Measurements from ENCODE around the gene CPLANE1. TPM values are rescaled to one million over a fixed set of nuclear protein-coding genes. Genes with fewer than 3 reads are reported as not detected.

Gene CPLANE1
- total and polyA plus RNA-seq, 10 of the 15 experiments (the other 5 are each of a cell fraction or from before 2014, with no cell fraction given), result 1.7 to 14.8 (median 6.7) TPM

- H2AFZ ChIP-seq (ENCODE audit: control insufficient read depth, low read depth, low read length), result no peak overlapping the region
- no peaks in the 10 kb centered on the region for H3K27me3 ChIP-seq (replicated peaks in 1 of 2; ENCODE audit: control insufficient read depth in 2 of 2, insufficient read depth in 2 of 2, low read length in 1 of 2)
- no peaks in the 10 kb centered on the region for H3K79me2 ChIP-seq (ENCODE audit: control insufficient read depth, insufficient read depth, low read length)
- H3K9ac ChIP-seq (ENCODE audit: control insufficient read depth, insufficient read depth, low read length), result no peak overlapping the region
- ATAC-seq (no peak), DNase-seq (ENCODE audit: low read depth, low spot score) (no peak), FAIRE-seq (no peak)
- H3K36me3 ChIP-seq (ENCODE audit: control insufficient read depth in 2 of 2, insufficient read depth in 2 of 2, low read length in 1 of 2), result peaks cover 0 to 9% of the 10 kb centered on the region in 2 experiments; a peak in 3 of 4 replicates
- ChIA-PET CTCF (interaction anchor here (1.8 kb wide), 1 partner anchor 13 kb away, joined by 4 read pairs; no protein-coding TSS in a partner anchor), RAD21 (ENCODE audit: unreplicated experiment) (interaction anchor here (0.8 kb wide), 1 partner anchor 100 kb away, joined by 4 read pairs; no protein-coding TSS in a partner anchor), SMC1A (ENCODE audit: uncharacterized antibody, unreplicated experiment) (interaction anchor here (0.8 to 1.2 kb wide), 2 partner anchors 168 to 205 kb away, joined by 3 to 4 read pairs; no protein-coding TSS in a partner anchor), POLR2A (no interaction called here)
- no peak overlapping the region for H3K4me2 ChIP-seq (ENCODE audit: control insufficient read depth, insufficient read depth)
- peaks cover 10% of the 10 kb centered on the region for H3K4me1 ChIP-seq (ENCODE audit: control insufficient read depth, insufficient read depth, low read length)
- no peak overlapping the region for H3K4me3 ChIP-seq
- 96% methylated on average over 3 of the region's 3 CpGs for WGBS (ENCODE audit: insufficient coverage, insufficient replicate concordance, low lambda C conversion rate, missing lambda C conversion rate)
- intact Hi-C loops (cut with micrococcal nuclease; ENCODE audit: unreplicated experiment), result no loop called here
- in situ Hi-C loops (cut with MboI), result no loop called here
- BruUV-seq (replicated peaks), result no TSS peak
- no peaks in the 10 kb centered on the region; the same call in 2 of the 3 replicates for H3K9me3 ChIP-seq (replicated peaks; ENCODE audit: control insufficient read depth, insufficient read depth, low read length)
- TF ChIP-seq TBL1XR1 (IDR thresholded peaks at IDR 0.05; ENCODE audit: low read depth, low read length) (no peak), ESRRA (IDR thresholded peaks at IDR 0.05; ENCODE audit: low read length) (no peak), RFX5 (IDR thresholded peaks at IDR 0.05; ENCODE audit: low read depth, low read length) (no peak), RAD21 (IDR thresholded peaks at IDR 0.05; ENCODE audit: insufficient read depth, low read depth, low read length) (0 out of 2 replicates have a peak, but pooled peaks have one; percentile 12)
- H4K20me1 ChIP-seq (ENCODE audit: control insufficient read depth, insufficient read depth), result no peaks in the 10 kb centered on the region
- H3K27ac ChIP-seq (ENCODE audit: control insufficient read depth, insufficient read depth), result no peak overlapping the region
These were observed 37.1 kb downstream of the CPLANE1 start for GRCh38 chr5:37212096-37212495.

GRCh38 chr5:37211661-37212060, 37.5 kb downstream of the CPLANE1 start:
- in situ Hi-C loops (cut with MboI), result no loop called here
- Histone ChIP-seq H2AFZ (ENCODE audit: control insufficient read depth, low read depth, low read length) (no peak overlapping the region), H3K4me2 (ENCODE audit: control insufficient read depth, insufficient read depth) (no peak overlapping the region), H3K36me3 (ENCODE audit: control insufficient read depth in 2 of 2, insufficient read depth in 2 of 2, low read length in 1 of 2) (peaks cover 0 to 9% of the 10 kb centered on the region in 2 experiments; a peak in 3 of 4 replicates), H4K20me1 (ENCODE audit: control insufficient read depth, insufficient read depth) (no peaks in the 10 kb centered on the region), H3K4me1 (ENCODE audit: control insufficient read depth, insufficient read depth, low read length) (peaks cover 10% of the 10 kb centered on the region), H3K79me2 (ENCODE audit: control insufficient read depth, insufficient read depth, low read length) (no peaks in the 10 kb centered on the region), H3K9me3 (replicated peaks; ENCODE audit: control insufficient read depth, insufficient read depth, low read length) (no peaks in the 10 kb centered on the region; the same call in 2 of the 3 replicates), H3K27ac (ENCODE audit: control insufficient read depth, insufficient read depth) (no peak overlapping the region), H3K27me3 (replicated peaks in 1 of 2; ENCODE audit: control insufficient read depth in 2 of 2, insufficient read depth in 2 of 2, low read length in 1 of 2) (no peaks in the 10 kb centered on the region), H3K9ac (ENCODE audit: control insufficient read depth, insufficient read depth, low read length) (no peak overlapping the region), H3K4me3 (no peak overlapping the region)
- DNase-seq (ENCODE audit: low read depth, low spot score) (no peak), FAIRE-seq (no peak), ATAC-seq (no peak)
- RAD21 ChIA-PET (ENCODE audit: unreplicated experiment), result interaction anchor here (0.8 kb wide), 1 partner anchor 100 kb away, joined by 4 read pairs; no protein-coding TSS in a partner anchor
- over 99% methylated on average over 10 of the region's 10 CpGs for WGBS (ENCODE audit: insufficient coverage, insufficient replicate concordance, low lambda C conversion rate, missing lambda C conversion rate)
- POLR2A ChIA-PET, result no interaction called here
- SMC1A ChIA-PET (ENCODE audit: uncharacterized antibody, unreplicated experiment), result interaction anchor here (0.8 kb wide), 1 partner anchor 204 kb away, joined by 4 read pairs; no protein-coding TSS in a partner anchor
- CTCF ChIA-PET, result interaction anchor here (1.8 kb wide), 1 partner anchor 13 kb away, joined by 4 read pairs; no protein-coding TSS in a partner anchor
- no TSS peak for BruUV-seq (replicated peaks)
- intact Hi-C loops (cut with micrococcal nuclease; ENCODE audit: unreplicated experiment), result no loop called here
- TF ChIP-seq RCOR1 (conservative IDR thresholded peaks at IDR 0.05; ENCODE audit: low read depth, low read length) (no peak), PBX3 (IDR thresholded peaks at IDR 0.05; ENCODE audit: insufficient replicate concordance, low read depth, low read length) (no peak), ATF7 (IDR thresholded peaks at IDR 0.05; ENCODE audit: low read depth) (no peak), SPI1 (IDR thresholded peaks at IDR 0.05; ENCODE audit: borderline replicate concordance, insufficient read depth, low read depth, low read length) (no peak), SMAD5 (IDR thresholded peaks at IDR 0.05; ENCODE audit: low read depth) (no peak), CEBPB (IDR thresholded peaks at IDR 0.05; ENCODE audit: borderline replicate concordance in 1 of 2, low read depth in 2 of 2, low read length in 2 of 2) (no peak)
- TF ChIP-seq, protein P1, sequence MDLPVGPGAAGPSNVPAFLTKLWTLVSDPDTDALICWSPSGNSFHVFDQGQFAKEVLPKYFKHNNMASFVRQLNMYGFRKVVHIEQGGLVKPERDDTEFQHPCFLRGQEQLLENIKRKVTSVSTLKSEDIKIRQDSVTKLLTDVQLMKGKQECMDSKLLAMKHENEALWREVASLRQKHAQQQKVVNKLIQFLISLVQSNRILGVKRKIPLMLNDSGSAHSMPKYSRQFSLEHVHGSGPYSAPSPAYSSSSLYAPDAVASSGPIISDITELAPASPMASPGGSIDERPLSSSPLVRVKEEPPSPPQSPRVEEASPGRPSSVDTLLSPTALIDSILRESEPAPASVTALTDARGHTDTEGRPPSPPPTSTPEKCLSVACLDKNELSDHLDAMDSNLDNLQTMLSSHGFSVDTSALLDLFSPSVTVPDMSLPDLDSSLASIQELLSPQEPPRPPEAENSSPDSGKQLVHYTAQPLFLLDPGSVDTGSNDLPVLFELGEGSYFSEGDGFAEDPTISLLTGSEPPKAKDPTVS (IDR thresholded peaks at IDR 0.05; ENCODE audit: low read depth, low read length), result no peak
